ENCODE results near the gene CDO1. TPM values are rescaled to one million over a fixed set of nuclear protein-coding genes. Genes with fewer than 3 reads are reported as not detected.

Gene CDO1
- total RNA-seq, 1 donor = 0.27 TPM

DNA sequence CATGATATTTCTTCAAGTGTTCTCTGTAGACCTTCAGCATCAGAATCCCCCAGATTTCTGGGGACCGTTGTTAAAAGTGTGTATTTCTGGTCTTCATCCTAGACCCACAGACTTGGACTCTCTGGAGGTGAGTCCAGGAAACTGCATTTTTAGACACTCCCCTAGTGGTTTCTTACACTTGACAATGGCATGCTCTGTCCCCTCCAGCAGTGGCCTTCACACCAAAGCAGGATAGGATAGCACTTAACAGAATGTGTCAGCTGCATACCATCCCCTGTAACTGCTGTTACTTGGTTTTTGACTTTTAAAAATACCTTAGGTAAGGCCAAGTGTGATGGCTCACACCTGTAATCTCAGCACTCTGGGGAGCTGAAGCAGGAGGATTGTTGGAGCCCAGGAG is 20.8 kb downstream of the CDO1 start:
- DNase-seq (ENCODE audit: low read depth in 2 of 3, low spot score in 2 of 3) = no peak

DNA sequence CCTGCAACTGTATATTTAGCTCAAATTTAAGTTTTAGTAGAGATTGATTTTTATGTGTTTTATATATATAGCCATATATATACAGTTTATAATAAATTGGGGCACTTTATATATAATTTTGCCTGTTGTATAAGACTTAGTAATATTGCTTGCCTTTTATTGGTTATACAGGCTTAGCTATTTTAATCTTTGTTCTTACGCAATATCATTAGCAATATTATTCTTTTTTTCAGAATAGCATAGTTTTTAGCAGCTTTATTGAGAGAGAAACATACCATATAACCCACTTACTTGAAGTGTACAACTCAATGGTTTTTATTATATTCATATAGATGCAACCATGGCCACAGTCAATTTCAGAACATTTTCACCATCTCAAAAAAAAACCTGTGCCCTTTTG is 28.0 kb downstream of the CDO1 start:
- DNase-seq (ENCODE audit: low read depth in 2 of 3, low spot score in 2 of 3) = no peak

DNA sequence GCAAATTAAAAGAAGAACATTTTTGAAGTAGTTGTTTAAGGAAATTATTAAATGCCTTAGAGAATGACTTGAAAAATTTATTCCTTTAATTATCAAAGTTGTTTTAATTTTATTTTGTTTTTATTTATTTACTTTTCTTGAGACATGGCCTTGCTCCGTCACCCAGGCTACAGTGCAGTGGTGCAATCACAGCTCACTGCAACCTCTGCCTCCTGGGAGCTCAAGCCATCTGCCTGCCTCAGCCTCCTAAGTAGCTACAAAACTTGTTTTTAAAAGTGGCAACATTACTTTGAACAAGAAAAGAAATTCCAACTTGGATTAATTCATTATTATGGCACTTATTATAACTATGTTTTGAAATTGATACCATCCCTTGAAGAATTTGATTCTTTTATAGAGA is 29.0 kb downstream of the CDO1 start:
- no peak for DNase-seq (ENCODE audit: low read depth in 2 of 3, low spot score in 2 of 3)

DNA sequence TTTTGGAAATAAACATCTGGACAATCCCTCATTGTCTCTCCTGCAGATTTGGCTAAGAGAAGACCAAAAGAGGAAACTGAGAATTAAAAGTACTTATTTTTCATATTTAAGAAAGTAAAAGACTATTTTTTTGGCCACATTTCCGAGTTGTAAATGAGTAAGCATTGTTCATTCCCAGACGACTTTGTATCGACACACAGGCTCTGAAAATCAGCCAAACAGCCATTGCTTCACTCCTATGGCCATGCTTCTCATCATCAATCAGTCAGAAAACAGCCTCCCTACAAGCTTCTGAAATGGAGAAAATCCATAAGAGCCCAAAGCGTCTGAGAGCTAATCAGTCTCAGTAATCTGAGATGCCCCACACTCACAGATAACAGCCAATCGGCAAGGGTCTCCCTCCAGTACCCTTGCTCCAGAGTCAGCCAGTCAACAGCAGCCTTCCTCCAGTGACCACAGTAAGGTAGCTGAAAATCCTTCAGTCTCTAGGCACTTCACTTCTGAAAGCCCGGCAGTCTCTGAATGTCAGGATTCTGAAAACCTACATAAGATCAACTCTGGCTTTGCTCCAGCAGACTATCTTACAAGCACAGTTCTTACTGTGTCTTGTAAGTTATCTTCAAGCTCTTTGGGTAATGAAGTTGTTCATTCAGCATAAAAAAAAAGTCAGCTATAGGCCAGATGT is 30.9 kb downstream of the CDO1 start:
- DNase-seq (ENCODE audit: low read depth in 2 of 3, low spot score in 2 of 3) = no peak

DNA sequence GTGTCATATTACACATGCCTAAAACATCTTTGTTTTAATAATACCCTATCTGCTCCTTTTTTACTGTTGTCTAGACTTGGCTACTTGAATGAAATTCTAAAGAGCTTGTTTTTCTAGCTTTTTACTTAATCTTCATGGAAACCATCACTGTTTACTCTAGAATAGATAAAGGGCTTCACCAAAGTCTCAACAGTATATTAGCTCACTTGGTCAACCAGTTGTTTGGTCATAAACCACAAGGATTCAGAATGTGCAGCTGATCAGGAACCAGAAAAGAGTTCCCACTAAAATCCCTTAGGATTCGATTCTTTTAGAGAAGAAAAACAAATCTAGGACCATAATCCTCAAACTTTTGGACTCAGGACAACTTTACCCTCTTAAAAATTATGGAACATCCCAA is 38.0 kb downstream of the CDO1 start:
- DNase-seq (ENCODE audit: low read depth in 2 of 3, low spot score in 2 of 3) = no peak

DNA sequence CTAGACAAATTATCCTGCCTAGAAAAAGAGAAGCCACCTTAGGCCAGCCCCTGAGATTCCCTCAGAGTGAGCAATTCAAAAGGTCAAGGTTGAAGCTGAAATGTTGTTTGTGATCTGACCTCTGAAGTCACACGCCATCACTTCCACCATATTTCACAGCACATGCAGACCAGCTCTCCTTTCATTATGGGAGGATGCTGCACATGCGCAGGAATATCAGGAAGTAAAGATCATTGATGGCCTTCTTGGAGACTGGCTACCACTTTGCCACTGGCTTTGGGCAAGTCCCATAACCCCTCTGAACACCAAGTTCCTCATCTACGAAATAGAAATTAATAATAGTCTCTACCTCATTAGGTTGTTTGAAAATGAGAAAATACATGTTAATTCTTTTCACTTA is 39.5 kb downstream of the CDO1 start:
- DNase-seq (ENCODE audit: low read depth in 2 of 3, low spot score in 2 of 3) = no peak

DNA sequence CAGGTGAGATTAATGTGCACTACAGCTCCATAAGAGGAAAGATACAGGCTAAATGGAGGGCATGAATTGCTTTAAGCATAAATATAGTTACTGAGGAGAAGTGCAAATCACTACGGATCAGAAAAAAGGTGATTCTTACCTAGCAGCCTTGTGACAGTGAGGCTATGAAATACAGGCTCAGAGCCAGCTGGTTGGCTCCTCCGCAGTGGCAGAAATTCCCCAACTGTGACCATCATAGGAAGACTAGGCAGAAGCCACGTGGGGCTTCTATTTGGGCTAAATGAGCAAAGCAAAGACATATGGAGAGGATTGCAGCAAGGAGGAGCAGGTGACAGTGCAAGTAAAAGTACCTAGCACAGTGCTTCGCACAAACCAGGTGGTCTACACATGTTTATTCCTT is 40.5 kb downstream of the CDO1 start:
- DNase-seq (ENCODE audit: low read depth in 2 of 3, low spot score in 2 of 3) = no peak

DNA sequence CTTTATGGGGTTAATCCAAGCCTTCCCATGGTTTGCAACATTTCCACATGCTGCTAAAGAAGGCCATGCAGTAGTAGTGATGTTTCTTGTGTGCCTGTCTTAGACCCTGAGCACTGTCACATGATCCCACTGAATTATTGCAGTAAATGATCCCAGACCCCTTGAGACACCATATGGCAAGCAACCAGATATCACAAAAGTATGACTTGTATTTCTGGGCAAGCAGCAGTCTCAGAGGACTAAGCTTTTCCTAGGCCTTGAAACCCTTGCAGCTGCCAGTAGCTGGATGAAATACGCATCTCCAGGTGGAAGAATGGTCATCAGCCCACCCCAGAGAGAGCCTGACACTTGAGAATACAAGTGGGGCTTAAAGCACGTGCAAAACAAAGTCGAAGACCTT is 41.8 kb downstream of the CDO1 start:
- DNase-seq (ENCODE audit: low read depth in 2 of 3, low spot score in 2 of 3) = no peak

DNA sequence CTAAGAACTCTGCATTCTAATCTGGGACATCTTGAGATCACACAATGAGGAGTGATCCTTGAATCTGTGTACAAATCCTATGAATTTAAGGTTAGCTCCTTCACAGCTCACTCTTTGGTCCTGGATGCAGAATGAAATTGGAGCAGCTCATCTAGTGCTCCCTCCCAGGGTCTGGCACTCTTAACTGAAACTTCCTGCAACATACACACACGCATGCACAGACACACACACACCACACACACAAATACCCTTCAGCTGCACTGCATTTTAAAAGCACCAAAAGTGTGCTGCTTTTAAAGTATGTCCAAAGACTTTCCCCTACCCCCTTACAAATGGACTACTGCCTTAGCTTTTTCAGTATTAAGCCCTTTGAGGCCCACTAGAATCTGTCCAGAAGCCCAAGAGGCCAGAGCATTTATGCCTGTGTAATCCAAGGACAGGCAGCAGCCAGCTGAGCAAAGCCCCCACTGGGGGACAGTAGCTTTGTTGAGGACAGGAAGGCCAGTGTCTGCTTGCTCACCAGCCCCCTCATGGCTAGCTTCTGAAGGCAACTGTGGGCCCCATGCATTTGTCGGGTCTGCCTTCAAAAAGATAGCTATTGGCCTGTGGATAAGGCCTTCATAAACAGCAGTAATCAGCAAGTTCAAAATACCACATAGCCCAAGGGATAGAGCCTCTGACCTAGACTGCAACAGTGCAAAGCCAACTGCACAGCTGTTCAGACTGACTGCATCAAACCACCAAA is 43.6 kb downstream of the CDO1 start:
- DNase-seq (ENCODE audit: low read depth in 2 of 3, low spot score in 2 of 3) = no peak

DNA sequence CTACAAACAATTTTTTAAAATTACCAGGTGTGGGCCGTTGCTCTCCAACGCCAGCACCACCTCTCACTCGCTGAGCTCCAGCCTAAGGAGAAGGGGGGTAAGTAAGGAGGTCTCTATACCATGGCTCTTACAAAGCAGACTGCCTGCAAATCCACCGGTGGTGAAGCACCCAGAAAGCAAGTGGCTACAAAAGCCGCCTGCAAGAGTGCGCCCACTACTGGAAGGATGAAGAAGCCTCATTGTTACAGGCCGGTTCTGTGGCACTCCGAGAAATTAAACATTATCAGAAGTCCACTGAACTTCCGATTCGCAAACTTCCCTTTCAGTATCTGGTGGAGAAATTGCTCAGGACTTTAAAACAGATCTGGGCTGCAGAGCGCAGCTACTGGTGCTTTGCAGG is 46.0 kb downstream of the CDO1 start:
- DNase-seq (ENCODE audit: low read depth in 2 of 3, low spot score in 2 of 3) = peak in 1 of 3 donors; percentile 7

DNA sequence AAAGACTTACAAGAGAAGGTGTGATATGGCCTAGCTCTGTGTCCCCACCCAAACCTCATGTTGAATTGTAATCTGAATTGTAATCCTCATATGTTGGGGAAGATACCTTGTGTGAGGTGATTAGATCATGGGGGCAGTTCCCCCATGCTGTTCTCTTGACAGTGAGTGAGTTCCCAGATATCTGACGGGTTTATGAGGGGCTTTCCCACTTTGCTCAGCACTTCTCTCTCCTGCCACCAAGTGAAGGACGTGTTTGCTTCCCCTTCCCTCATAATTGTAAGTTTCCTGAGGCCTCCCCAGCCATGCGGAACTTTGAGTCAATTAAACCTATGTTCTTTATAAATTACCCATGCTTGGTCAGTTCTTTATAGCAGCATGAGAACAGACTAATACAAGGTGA is 49.0 kb downstream of the CDO1 start:
- no peak for DNase-seq (ENCODE audit: low read depth in 2 of 3, low spot score in 2 of 3)

DNA sequence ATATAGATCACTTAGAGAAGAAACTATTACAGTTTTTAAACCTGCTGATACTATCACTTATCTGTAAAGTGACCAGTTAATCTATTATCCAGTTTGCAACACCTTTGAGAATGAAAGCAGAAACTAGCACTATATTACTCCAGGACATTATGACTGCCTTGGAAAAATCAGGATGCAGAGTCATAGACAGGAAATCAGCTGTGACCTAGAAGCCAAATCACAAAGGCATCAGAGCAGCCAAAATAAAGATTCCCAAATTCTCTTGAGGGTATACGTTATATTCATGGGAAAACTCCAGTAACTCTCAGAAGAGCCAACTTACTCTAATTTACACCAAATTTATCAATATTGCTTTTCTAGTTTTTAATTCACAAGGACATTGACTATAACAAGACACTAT is 49.9 kb downstream of the CDO1 start:
- no peak for DNase-seq (ENCODE audit: low read depth in 2 of 3, low spot score in 2 of 3)

DNA sequence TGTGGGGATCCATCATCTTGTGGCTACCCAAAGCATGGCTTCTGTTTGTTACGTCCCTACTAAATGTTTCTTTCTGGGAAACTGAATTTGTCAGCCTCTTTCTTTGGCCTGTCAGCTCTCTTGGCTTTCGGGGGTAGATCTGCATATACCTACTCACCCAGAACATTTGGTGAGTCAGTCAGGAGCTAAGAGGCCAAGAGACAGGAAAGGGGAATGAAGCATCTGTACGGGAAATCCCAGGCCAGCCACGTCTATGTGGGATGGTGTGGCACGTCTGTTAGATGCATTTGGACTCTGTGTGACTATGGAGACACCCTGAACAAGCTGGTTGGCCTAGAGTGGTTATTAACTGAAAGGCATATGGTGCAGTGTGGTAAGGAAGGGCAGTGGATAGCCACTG is 58.1 kb downstream of the CDO1 start:
- DNase-seq (ENCODE audit: low read depth in 2 of 3, low spot score in 2 of 3) = no peak

DNA sequence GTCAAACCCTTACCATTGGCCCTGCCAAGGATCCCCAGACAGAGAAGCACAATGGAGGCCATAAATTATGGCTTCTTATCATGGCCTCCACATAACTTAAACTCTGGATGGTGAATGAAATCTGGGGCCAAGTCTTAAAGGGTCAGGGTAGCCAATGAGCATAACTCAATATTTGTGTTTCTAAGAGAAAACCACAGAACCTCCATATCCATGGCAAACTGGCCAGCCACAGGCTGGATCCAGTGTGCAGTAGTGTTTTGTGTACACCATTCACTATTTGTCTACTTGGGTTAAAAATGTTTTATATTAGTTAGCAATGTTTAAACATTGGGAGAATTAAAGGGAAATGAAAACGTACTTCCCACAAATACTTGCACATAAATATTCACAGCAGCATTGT is 60.8 kb downstream of the CDO1 start:
- DNase-seq (ENCODE audit: low read depth in 2 of 3, low spot score in 2 of 3) = no peak

Small RNAs within 50 kb of the gene (small RNA-seq; reads per million reads assigned to genes)
- not detected for gene RNU2-49P

Other genes starting within 250 kb of the CDO1 start
- under 0.01 TPM for gene TICAM2, start 214.2 kb downstream of the CDO1 start, total RNA-seq
- gene TMED7, start 190.6 kb downstream of the CDO1 start, total RNA-seq = 20.5 TPM
- 16.2 TPM for gene ATG12, start 24.9 kb upstream of the CDO1 start, total RNA-seq
- 12.1 TPM for gene AP3S1, start 25.3 kb upstream of the CDO1 start, total RNA-seq
- not detected for gene LVRN, start 145.8 kb upstream of the CDO1 start, total RNA-seq
- not detected for gene ARL14EPL, start 215.8 kb upstream of the CDO1 start, total RNA-seq

Measured in hematopoietic multipotent progenitor cell (in vitro differentiated cells).